ENCODE data around the gene SORCS1. TPM values are rescaled to one million over a fixed set of nuclear protein-coding genes. Genes with fewer than 3 reads are reported as not detected.

SORCS1 gene
- total and polyA plus RNA-seq, 2 of the 8 experiments (the other 6 are each of a cell fraction or from before 2014, with no cell fraction given), result 4.1 to 4.6 TPM

- H3K27ac ChIP-seq (ENCODE audit: low read depth, low read length), result no peak overlapping the region
- no peak overlapping the region for H3K14ac ChIP-seq (ENCODE audit: insufficient read length)
- H3K23ac ChIP-seq (ENCODE audit: insufficient read length), result no peak overlapping the region
- no peak for FAIRE-seq
- H3K4me2 ChIP-seq (ENCODE audit: insufficient read depth in 1 of 2, low read depth in 2 of 2, low read length in 2 of 2), result no peak overlapping the region
- H4K91ac ChIP-seq (replicated peaks; ENCODE audit: insufficient read length, low read length), result no peak overlapping the region
- no peak overlapping the region for H2AK5ac ChIP-seq (ENCODE audit: low read depth, low read length)
- H4K5ac ChIP-seq (ENCODE audit: insufficient read length, low read depth, low read length), result no peak overlapping the region
- TF ChIP-seq BRCA1 (IDR thresholded peaks at IDR 0.05; ENCODE audit: low read depth, low read length) (no peak), TAF1 (IDR thresholded peaks at IDR 0.05; ENCODE audit: low read depth, low read length) (no peak), CTCF (IDR thresholded peaks at IDR 0.05; ENCODE audit: control extremely low read depth in 1 of 3, insufficient read depth in 1 of 3, low read depth in 1 of 3, low read length in 3 of 3) (no peak)
- no peak overlapping the region for H2BK12ac ChIP-seq (ENCODE audit: low read depth, low read length)
- no peak for DNase-seq (ENCODE audit: low read depth in 1 of 2, low spot score in 2 of 2)
- H3K9ac ChIP-seq (replicated peaks in 1 of 4; ENCODE audit: extremely low read depth in 1 of 4, low read depth in 3 of 4, low read length in 3 of 4), result no peak overlapping the region
- no peak overlapping the region for H2BK20ac ChIP-seq (ENCODE audit: low read length)
- H3K79me1 ChIP-seq (ENCODE audit: low read depth, low read length), result no peaks in the 10 kb centered on the region
- ChIA-PET POLR2A (ENCODE audit: partially characterized antibody) (no interaction called here), CTCF (ENCODE audit: partially characterized antibody) (no interaction called here)
- H3K23me2 ChIP-seq (ENCODE audit: low read depth, low read length), result no peaks in the 10 kb centered on the region; the same call in 1 of the 2 replicates
- no peaks in the 10 kb centered on the region for H4K20me1 ChIP-seq (replicated peaks in 1 of 2; ENCODE audit: control insufficient read depth in 1 of 2, insufficient read depth in 2 of 2, low read length in 2 of 2)
- H2AFZ ChIP-seq (ENCODE audit: low read length), result no peak overlapping the region
- no peak overlapping the region for H2BK5ac ChIP-seq (ENCODE audit: low read depth, low read length)
- no peak overlapping the region for H4K8ac ChIP-seq (ENCODE audit: extremely low read depth, insufficient read depth, low read length)
- WGBS, 2 experiments (ENCODE audit: extremely low coverage in 1 of 2, insufficient coverage in 1 of 2, insufficient read length in 1 of 2, insufficient replicate concordance in 2 of 2, low coverage in 1 of 2, low lambda C conversion rate in 2 of 2, missing lambda C conversion rate in 1 of 2), result 82% methylated on average over 5 of the region's 5 CpGs; no CpG with 5 or more reads in 1 of the 2 experiments
- H3K79me2 ChIP-seq (ENCODE audit: control insufficient read depth in 1 of 2, insufficient read depth in 2 of 2, low read length in 2 of 2), result no peaks in the 10 kb centered on the region
- H3K4me1 ChIP-seq (replicated peaks in 1 of 4; ENCODE audit: control insufficient read depth in 3 of 4, insufficient read depth in 4 of 4, low read length in 3 of 4), result no peaks in the 10 kb centered on the region
- H3K36me3 ChIP-seq (ENCODE audit: control insufficient read depth in 2 of 4, insufficient read depth in 4 of 4, low read length in 3 of 4), result no peaks in the 10 kb centered on the region
- no peak overlapping the region for H3K4me3 ChIP-seq (ENCODE audit: extremely low read depth in 1 of 4, insufficient read depth in 2 of 4, low read depth in 3 of 4, low read length in 4 of 4)
- H3K56ac ChIP-seq (replicated peaks; ENCODE audit: insufficient read length, low read depth, low read length), result no peak overlapping the region
- H3K27me3 ChIP-seq (replicated peaks in 1 of 4; ENCODE audit: control insufficient read depth in 3 of 4, extremely low read depth in 1 of 4, insufficient read depth in 3 of 4, low read length in 3 of 4), result no peaks in the 10 kb centered on the region
- H3K9me3 ChIP-seq (ENCODE audit: insufficient read depth in 2 of 2, low read depth in 1 of 2, low read length in 1 of 2), result no peaks in the 10 kb centered on the region
- no peak overlapping the region for H2BK120ac ChIP-seq (replicated peaks; ENCODE audit: low read depth, low read length)
- no peak overlapping the region for H3K4ac ChIP-seq (replicated peaks; ENCODE audit: insufficient read length, low read depth, low read length)
- no peak overlapping the region for H2BK15ac ChIP-seq (ENCODE audit: low read length)
- H3K18ac ChIP-seq (ENCODE audit: extremely low read depth, low read length), result no peak overlapping the region
These were observed 503.3 kb downstream of the SORCS1 start for GRCh38 chr10:106661133-106661766.
